ENCODE measurements around the gene PRSS2.

The PRSS2 gene

GRCh38 chr7:142746264-142746663 is 24.5 kb upstream of the PRSS2 start:
- TF ChIP-seq TAF1 (IDR thresholded peaks at IDR 0.05; ENCODE audit: borderline replicate concordance, insufficient read depth, low read length) (no peak), SIN3A (IDR thresholded peaks at IDR 0.05; ENCODE audit: borderline replicate concordance, insufficient read depth, low read length) (no peak), FOXP2 (optimal IDR thresholded peaks at IDR 0.05; ENCODE audit: borderline replicate concordance, extremely low read depth, extremely low read length, insufficient read depth) (no peak), POLR2AphosphoS5 (IDR thresholded peaks at IDR 0.05; ENCODE audit: low read depth, low read length) (no peak), REST (IDR thresholded peaks at IDR 0.05; ENCODE audit: insufficient read depth in 1 of 2, low read depth in 2 of 2, low read length in 2 of 2) (no peak)

- TF ChIP-seq SIN3A (IDR thresholded peaks at IDR 0.05; ENCODE audit: borderline replicate concordance, insufficient read depth, low read length) = no peak
- no peak for TF ChIP-seq TAF1 (IDR thresholded peaks at IDR 0.05; ENCODE audit: borderline replicate concordance, insufficient read depth, low read length)
- TF ChIP-seq REST (IDR thresholded peaks at IDR 0.05; ENCODE audit: insufficient read depth in 1 of 2, low read depth in 2 of 2, low read length in 2 of 2) = no peak
Observed at GRCh38 chr7:142749218-142749993, 21.4 kb upstream of the PRSS2 start, which contains the start of gene PRSS1. Gene PRSS1, plus strand, starts transcription at chr7:142749472. Its CDS starts 13 bp downstream, at chr7:142749485.

- TF ChIP-seq TAF1 (IDR thresholded peaks at IDR 0.05; ENCODE audit: borderline replicate concordance, insufficient read depth, low read length) = no peak
Observed at GRCh38 chr7:142750321-142750938, 20.3 kb upstream of the PRSS2 start.

GRCh38 chr7:142752376-142753225 is 18.2 kb upstream of the PRSS2 start:
- TF ChIP-seq REST (IDR thresholded peaks at IDR 0.05; ENCODE audit: insufficient read depth in 1 of 2, low read depth in 2 of 2, low read length in 2 of 2) (no peak), POLR2AphosphoS5 (IDR thresholded peaks at IDR 0.05; ENCODE audit: low read depth, low read length) (no peak), TAF1 (IDR thresholded peaks at IDR 0.05; ENCODE audit: borderline replicate concordance, insufficient read depth, low read length) (no peak), SIN3A (IDR thresholded peaks at IDR 0.05; ENCODE audit: borderline replicate concordance, insufficient read depth, low read length) (no peak), FOXP2 (optimal IDR thresholded peaks at IDR 0.05; ENCODE audit: borderline replicate concordance, extremely low read depth, extremely low read length, insufficient read depth) (no peak)

GRCh38 chr7:142753366-142753765 is 17.4 kb upstream of the PRSS2 start:
- TF ChIP-seq REST (IDR thresholded peaks at IDR 0.05; ENCODE audit: insufficient read depth in 1 of 2, low read depth in 2 of 2, low read length in 2 of 2) (no peak), SIN3A (IDR thresholded peaks at IDR 0.05; ENCODE audit: borderline replicate concordance, insufficient read depth, low read length) (no peak)
